SK-N-MC (cell line): ENCODE measurements around the gene MMEL1.

Experiments used
- EZH2 ChIP-seq: fragments of 200-600 bp; sonication (generic); IDR thresholded peaks from one replicate; pipeline ENCODE4 v1.6.1; 2017; ENCODE audit warnings: antibody characterized with exemption
- FOXP2 ChIP-seq: optimal IDR thresholded peaks from 2 replicates; pipeline ENCODE3; 2011; ENCODE audit warnings: mild to moderate bottlenecking, moderate library complexity; ENCODE audit not compliant: insufficient read depth; ENCODE audit errors: extremely low read length, control extremely low read depth
- POLR2AphosphoS5 ChIP-seq: IDR thresholded peaks from 2 replicates; pipeline ENCODE4 v1.6.1; 2012; ENCODE audit warnings: mild to moderate bottlenecking, low read depth, low read length, borderline replicate concordance

- TF ChIP-seq EZH2 (no peak), POLR2AphosphoS5 (no peak), FOXP2 (no peak)
These were observed 84.7 kb downstream of the MMEL1 start for GRCh38 chr1:2548068-2548589.
